Right lobe of liver (tissue), 4 donors: ENCODE data around the gene TNFSF4.

Experiments used
- POLR2A ChIP-seq: fragments of 450-650 bp; IDR thresholded peaks from one replicate; pipeline ENCODE4 v1.6.1; 2017; ENCODE audit warnings: antibody characterized with exemption, mild to moderate bottlenecking
- TF ChIP-seq, protein P1 (sequence below), 4 donors: fragments of 200-600 bp in 3 of 4; fragments of 450-650 bp in 1 of 4; IDR thresholded peaks; one replicate each; pipeline versions ENCODE4 v1.5.1 to v1.8.0; 2016 to 2022; ENCODE audit warnings: antibody characterized with exemption in 4 of 4, mild to moderate bottlenecking in 2 of 4
- donor health status: DM: no; HTN: no; CAD: no.
- donor health status: DM: no; HTN: no; CAD: no.
- donor health status: DM: no; HTN: yes; CAD: no.

GRCh38 chr1:173187671-173188237 is 19.4 kb downstream of the TNFSF4 start:
- TF ChIP-seq, protein P1, sequence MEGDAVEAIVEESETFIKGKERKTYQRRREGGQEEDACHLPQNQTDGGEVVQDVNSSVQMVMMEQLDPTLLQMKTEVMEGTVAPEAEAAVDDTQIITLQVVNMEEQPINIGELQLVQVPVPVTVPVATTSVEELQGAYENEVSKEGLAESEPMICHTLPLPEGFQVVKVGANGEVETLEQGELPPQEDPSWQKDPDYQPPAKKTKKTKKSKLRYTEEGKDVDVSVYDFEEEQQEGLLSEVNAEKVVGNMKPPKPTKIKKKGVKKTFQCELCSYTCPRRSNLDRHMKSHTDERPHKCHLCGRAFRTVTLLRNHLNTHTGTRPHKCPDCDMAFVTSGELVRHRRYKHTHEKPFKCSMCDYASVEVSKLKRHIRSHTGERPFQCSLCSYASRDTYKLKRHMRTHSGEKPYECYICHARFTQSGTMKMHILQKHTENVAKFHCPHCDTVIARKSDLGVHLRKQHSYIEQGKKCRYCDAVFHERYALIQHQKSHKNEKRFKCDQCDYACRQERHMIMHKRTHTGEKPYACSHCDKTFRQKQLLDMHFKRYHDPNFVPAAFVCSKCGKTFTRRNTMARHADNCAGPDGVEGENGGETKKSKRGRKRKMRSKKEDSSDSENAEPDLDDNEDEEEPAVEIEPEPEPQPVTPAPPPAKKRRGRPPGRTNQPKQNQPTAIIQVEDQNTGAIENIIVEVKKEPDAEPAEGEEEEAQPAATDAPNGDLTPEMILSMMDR (IDR thresholded peaks at IDR 0.05): no peak
- TF ChIP-seq POLR2A: no peak
